Karpas-422 (cell line): ENCODE measurements around the gene HIVEP1. TPM values are rescaled to one million over a fixed set of nuclear protein-coding genes. Genes with fewer than 3 reads are reported as not detected.

Source experiments
- DNase-seq: peaks from one replicate; pipeline ENCODE4 v3.0.0-alpha.2; 2015
- H2AFZ ChIP-seq: fragments of 200-600 bp; sonication (generic); 2 replicates; pipeline ENCODE4 v1.6.1; 2014; ENCODE audit warnings: antibody characterized with exemption, low read length, mixed read lengths
- H3K27ac ChIP-seq: fragments of 200-600 bp; sonication (generic); 2 replicates; pipeline ENCODE4 v1.5.1; 2014; ENCODE audit warnings: mild to moderate bottlenecking, low read length, moderate library complexity
- H3K27me3 ChIP-seq: fragments of 200-600 bp; sonication (generic); 2 replicates; pipeline ENCODE4 v1.6.1; 2014; ENCODE audit warnings: low read length, mixed read lengths
- H3K36me3 ChIP-seq: fragments of 200-600 bp; sonication (generic); 2 replicates; pipeline ENCODE4 v1.6.1; 2014; ENCODE audit warnings: low read length, mixed read lengths; ENCODE audit not compliant: insufficient read depth
- H3K4me1 ChIP-seq: fragments of 200-600 bp; sonication (generic); 2 replicates; pipeline ENCODE4 v1.6.1; 2014; ENCODE audit warnings: mild to moderate bottlenecking, low read length, mixed read lengths
- H3K4me2 ChIP-seq: fragments of 200-600 bp; sonication (generic); 2 replicates; pipeline ENCODE4 v1.6.1; 2014; ENCODE audit warnings: low read length, low read depth, mild to moderate bottlenecking; ENCODE audit not compliant: poor library complexity, severe bottlenecking
- H3K4me3 ChIP-seq: fragments of 200-600 bp; sonication (generic); 2 replicates; pipeline ENCODE4 v1.5.1; 2014; ENCODE audit warnings: mild to moderate bottlenecking, antibody characterized with exemption, low read length, mixed read lengths
- H3K79me2 ChIP-seq: fragments of 200-600 bp; sonication (generic); 2 replicates; pipeline ENCODE4 v1.6.1; 2014; ENCODE audit warnings: mild to moderate bottlenecking, low read length, mixed read lengths
- H3K9ac ChIP-seq: fragments of 200-600 bp; sonication (generic); 2 replicates; pipeline ENCODE4 v1.6.0; 2014; ENCODE audit warnings: low read length
- H3K9me2 ChIP-seq: fragments of 200-600 bp; sonication (generic), shearing (Covaris generic); replicated peaks from 2 replicates; pipeline ENCODE4 v1.6.0; 2014; ENCODE audit warnings: mild to moderate bottlenecking, low read length, moderate library complexity; ENCODE audit not compliant: insufficient read depth
- H3K9me3 ChIP-seq: fragments of 300-700, 200-600 bp; sonication (generic); 2 replicates; pipeline ENCODE4 v1.6.1; 2014; ENCODE audit warnings: low read length, mixed read lengths
- H4K20me1 ChIP-seq: fragments of 200-600 bp; sonication (generic); 2 replicates; pipeline ENCODE4 v1.6.1; 2014; ENCODE audit warnings: mild to moderate bottlenecking, antibody characterized with exemption, low read length, low read depth; ENCODE audit not compliant: insufficient read depth
- total RNA-seq: library from RNA; depleted of rRNA; stranded (reverse); fragments of >200 nt; shearing (Covaris generic); gene quantifications from 2 replicates; pipeline ENCODE4 v1.2.3, GENCODE V29; 2014; ENCODE audit warnings: low replicate concordance

Gene HIVEP1
- total RNA-seq, 1 experiment from 2014 or later: 40.8 TPM

GRCh38 chr6:12034837-12035236, 22.7 kb downstream of the HIVEP1 start:
- Histone ChIP-seq H3K4me2 (no peak overlapping the region), H3K9me3 (peaks cover 4% of the 10 kb centered on the region), H3K4me3 (no peak overlapping the region), H3K4me1 (peaks cover 32% of the 10 kb centered on the region), H3K27ac (no peak overlapping the region), H3K27me3 (no peaks in the 10 kb centered on the region), H3K9ac (no peak overlapping the region), H3K36me3 (peaks cover 18% of the 10 kb centered on the region), H4K20me1 (no peaks in the 10 kb centered on the region), H3K9me2 (no peaks in the 10 kb centered on the region), H3K79me2 (peaks cover 100% of the 10 kb centered on the region), H2AFZ (no peak overlapping the region)
- no peak for DNase-seq

GRCh38 chr6:12036766-12037165, 24.7 kb downstream of the HIVEP1 start:
- Histone ChIP-seq H3K27me3 (no peaks in the 10 kb centered on the region), H3K9me2 (no peaks in the 10 kb centered on the region)

GRCh38 chr6:12037798-12038197, 25.7 kb downstream of the HIVEP1 start:
- Histone ChIP-seq H2AFZ (no peak overlapping the region), H3K4me3 (no peak overlapping the region), H3K9ac (no peak overlapping the region), H3K9me2 (no peaks in the 10 kb centered on the region), H3K27ac (peak overlapping the region; percentile 38), H3K4me1 (peaks cover 32% of the 10 kb centered on the region), H3K9me3 (no peaks in the 10 kb centered on the region), H3K79me2 (peaks cover 91% of the 10 kb centered on the region), H3K4me2 (peak overlapping the region; percentile 22), H3K36me3 (no peaks in the 10 kb centered on the region), H4K20me1 (no peaks in the 10 kb centered on the region), H3K27me3 (no peaks in the 10 kb centered on the region)
- DNase-seq: no peak

More at GRCh38 chr6:12036766-12037165, 24.7 kb downstream of the HIVEP1 start:
- no peak overlapping the region for H3K27ac ChIP-seq
- no peaks in the 10 kb centered on the region for H3K36me3 ChIP-seq
- peaks cover 32% of the 10 kb centered on the region for H3K4me1 ChIP-seq
- no peak for DNase-seq
- H3K4me2 ChIP-seq: peak overlapping the region; percentile 22
- H4K20me1 ChIP-seq: no peaks in the 10 kb centered on the region
- peaks cover 98% of the 10 kb centered on the region for H3K79me2 ChIP-seq
- H3K9ac ChIP-seq: no peak overlapping the region
- H3K4me3 ChIP-seq: no peak overlapping the region
- no peak overlapping the region for H2AFZ ChIP-seq
- no peaks in the 10 kb centered on the region for H3K9me3 ChIP-seq

DNA sequence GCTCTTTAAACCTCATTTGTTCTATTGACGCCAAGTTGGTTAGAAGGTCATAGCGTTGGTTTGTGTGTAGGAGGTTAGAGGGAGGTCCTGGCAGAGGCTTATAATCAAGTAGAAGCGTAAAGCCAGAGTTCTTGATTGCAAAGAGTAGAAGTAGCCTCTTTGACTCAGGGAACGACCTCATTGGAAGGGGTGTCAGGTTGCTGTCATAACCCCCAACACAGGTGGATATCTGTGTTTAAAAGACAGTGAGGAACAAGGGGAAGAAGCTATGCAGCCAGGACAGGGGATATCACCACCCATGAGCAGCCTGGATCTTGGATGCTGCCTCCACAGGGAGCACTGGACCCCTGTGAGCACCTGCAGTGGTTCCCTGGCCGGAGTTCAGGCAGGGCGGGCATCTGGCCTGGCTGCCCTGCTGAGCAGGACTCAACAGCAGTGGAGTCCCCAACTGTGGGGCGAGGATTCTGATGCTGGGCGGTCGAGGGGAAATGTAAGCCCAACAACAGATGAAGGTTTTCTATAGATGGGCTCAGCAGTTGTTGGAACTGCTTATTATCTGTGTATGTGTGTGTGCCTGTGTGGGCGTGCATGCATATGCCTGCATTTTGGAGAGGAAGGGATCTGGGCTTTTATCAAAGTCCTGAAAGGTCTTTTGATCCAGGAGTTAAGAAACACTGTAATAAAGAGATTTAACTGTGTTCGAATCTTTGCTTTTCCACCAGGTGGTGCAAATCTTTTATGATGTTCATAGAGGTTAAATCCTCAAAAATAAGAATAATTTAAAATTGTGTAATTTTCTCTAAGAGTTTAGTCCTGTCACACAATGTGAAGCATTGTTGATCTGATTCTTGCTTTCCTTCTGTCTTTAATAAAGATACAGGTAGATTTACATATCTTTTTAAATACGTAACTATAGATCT, 27.7 kb downstream of the HIVEP1 start:
- no peak overlapping the region for H3K27ac ChIP-seq
- H3K9me2 ChIP-seq: no peaks in the 10 kb centered on the region
- peaks cover 27% of the 10 kb centered on the region for H3K4me1 ChIP-seq
- no peak overlapping the region for H3K4me2 ChIP-seq
- H3K4me3 ChIP-seq: no peak overlapping the region
- no peak overlapping the region for H3K9ac ChIP-seq
- peaks cover 84% of the 10 kb centered on the region for H3K79me2 ChIP-seq
- H2AFZ ChIP-seq: no peak overlapping the region
- DNase-seq: no peak
- H3K9me3 ChIP-seq: no peaks in the 10 kb centered on the region
- no peaks in the 10 kb centered on the region for H3K36me3 ChIP-seq
- H4K20me1 ChIP-seq: no peaks in the 10 kb centered on the region
- H3K27me3 ChIP-seq: no peaks in the 10 kb centered on the region

DNA sequence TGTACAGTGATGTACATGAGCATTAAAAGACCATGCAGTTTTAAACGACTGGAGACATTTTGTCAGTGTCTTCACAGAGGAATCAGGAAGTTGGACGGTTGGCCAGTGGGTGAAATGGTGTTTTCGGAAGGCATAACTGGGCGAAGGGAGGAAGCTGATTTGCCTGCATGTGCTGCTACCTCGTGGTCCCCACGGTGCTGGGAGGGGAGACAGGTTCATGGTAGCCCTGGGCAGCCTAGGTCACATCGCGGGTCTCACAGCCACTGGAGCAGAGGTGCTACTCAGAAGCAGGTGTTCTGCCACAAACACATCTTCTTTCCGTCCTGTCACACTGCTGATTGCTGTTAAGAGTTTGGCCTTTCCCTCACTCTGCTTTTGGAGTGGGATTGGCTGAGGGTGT, 35.2 kb downstream of the HIVEP1 start:
- no peak overlapping the region for H2AFZ ChIP-seq
- no peak overlapping the region for H3K4me2 ChIP-seq
- no peak overlapping the region for H3K4me3 ChIP-seq
- H4K20me1 ChIP-seq: no peaks in the 10 kb centered on the region
- H3K9ac ChIP-seq: no peak overlapping the region
- no peaks in the 10 kb centered on the region for H3K27me3 ChIP-seq
- H3K79me2 ChIP-seq: peaks cover 80% of the 10 kb centered on the region
- no peaks in the 10 kb centered on the region for H3K9me2 ChIP-seq
- H3K4me1 ChIP-seq: peaks cover 45% of the 10 kb centered on the region
- H3K36me3 ChIP-seq: no peaks in the 10 kb centered on the region
- no peak for DNase-seq
- H3K27ac ChIP-seq: no peak overlapping the region
- no peaks in the 10 kb centered on the region for H3K9me3 ChIP-seq

DNA sequence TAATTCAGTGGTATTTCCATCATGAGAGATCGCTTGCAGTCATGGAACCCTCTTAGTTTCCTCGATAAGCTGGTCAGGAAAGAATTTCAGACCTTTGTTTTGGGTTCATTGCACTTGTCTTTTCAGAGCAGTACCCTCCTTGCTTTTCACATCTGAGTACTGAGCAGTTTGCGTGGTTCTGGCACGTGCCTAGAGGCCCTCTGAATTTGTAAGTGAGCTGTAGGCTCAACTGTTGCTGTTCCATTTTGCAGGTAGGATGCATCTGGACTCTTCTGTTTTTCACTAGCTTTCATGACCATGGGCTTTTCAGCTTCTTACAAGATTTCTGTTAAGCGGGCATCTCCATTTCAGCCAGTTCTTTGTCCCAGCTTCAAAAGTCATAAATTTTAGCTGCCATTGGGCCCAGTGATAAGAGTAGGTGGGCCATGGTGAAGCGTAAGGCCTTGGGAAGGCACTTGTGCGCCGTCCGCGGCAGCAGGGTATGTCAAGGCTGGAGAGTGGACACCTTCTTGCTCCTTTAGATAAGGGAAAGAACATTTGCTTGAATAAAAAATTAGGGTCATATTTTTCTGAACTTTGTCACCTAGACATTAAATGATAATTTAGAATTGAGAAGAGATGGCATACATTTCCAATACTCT, 35.8 kb downstream of the HIVEP1 start:
- H4K20me1 ChIP-seq: no peaks in the 10 kb centered on the region
- H3K27me3 ChIP-seq: no peaks in the 10 kb centered on the region
- no peak overlapping the region for H3K4me2 ChIP-seq
- no peak overlapping the region for H3K9ac ChIP-seq
- no peak for DNase-seq
- H3K27ac ChIP-seq: peak overlapping the region; percentile 67
- H3K9me3 ChIP-seq: no peaks in the 10 kb centered on the region
- no peak overlapping the region for H3K4me3 ChIP-seq
- H3K4me1 ChIP-seq: peaks cover 51% of the 10 kb centered on the region
- no peaks in the 10 kb centered on the region for H3K9me2 ChIP-seq
- H3K36me3 ChIP-seq: no peaks in the 10 kb centered on the region
- H2AFZ ChIP-seq: no peak overlapping the region
- H3K79me2 ChIP-seq: peaks cover 83% of the 10 kb centered on the region

DNA sequence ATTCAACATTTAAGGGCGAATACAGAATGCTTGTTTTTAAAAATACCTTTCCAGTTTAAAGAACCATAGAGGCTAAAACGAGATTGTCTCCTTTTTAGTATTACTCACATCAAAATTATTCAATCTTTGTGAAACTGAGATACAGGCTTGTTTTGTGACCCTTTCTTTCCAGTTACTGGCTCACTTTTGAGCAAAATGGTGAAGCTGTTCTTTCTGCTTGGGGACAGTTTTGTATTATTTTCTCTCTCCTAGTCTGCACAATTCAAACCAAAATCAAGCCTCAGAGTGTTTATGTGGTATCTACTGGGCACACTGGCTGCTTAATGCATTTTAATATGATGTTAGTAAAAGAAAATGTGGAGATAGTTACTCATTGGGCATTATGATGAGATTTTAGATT, 36.5 kb downstream of the HIVEP1 start:
- Histone ChIP-seq H3K4me2 (peak overlapping the region; percentile 67), H3K4me1 (peaks cover 58% of the 10 kb centered on the region)
- DNase-seq: no peak

DNA sequence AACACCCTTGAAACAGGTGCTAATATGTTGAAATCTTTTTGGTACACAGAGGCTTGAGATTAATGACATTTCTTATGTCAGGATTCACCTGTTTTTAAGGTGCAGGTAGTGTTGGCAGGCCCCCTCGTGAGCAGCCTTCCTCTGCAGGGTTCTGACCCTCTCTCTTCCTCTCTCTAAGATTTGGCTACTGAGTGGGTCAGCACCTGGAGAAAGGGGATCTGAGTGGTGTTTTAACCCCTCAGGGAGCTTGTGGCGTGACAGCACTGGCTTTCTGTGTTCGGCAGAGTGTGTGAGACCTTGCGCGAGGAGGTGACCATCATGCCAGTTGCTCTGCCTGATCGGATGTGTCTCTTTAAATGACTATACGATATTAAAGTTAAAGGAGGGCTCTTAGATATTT, 37.1 kb downstream of the HIVEP1 start:
- H4K20me1 ChIP-seq: no peaks in the 10 kb centered on the region
- no peaks in the 10 kb centered on the region for H3K27me3 ChIP-seq
- H3K4me3 ChIP-seq: peak overlapping the region; percentile 19; the same call in 1 of the 2 replicates
- peak overlapping the region; percentile 67 for H3K4me2 ChIP-seq
- H3K9ac ChIP-seq: peak overlapping the region; percentile 40
- 0 out of 2 replicates have a peak overlapping the region, but pooled peaks have one; percentile 2 for H2AFZ ChIP-seq
- H3K4me1 ChIP-seq: peaks cover 64% of the 10 kb centered on the region
- H3K36me3 ChIP-seq: no peaks in the 10 kb centered on the region
- H3K9me2 ChIP-seq: no peaks in the 10 kb centered on the region
- H3K27ac ChIP-seq: peak overlapping the region; percentile 67
- no peaks in the 10 kb centered on the region for H3K9me3 ChIP-seq
- DNase-seq: peak; percentile 51
- peaks cover 85% of the 10 kb centered on the region for H3K79me2 ChIP-seq

More for the DNA sequence above, 36.5 kb downstream of the HIVEP1 start:
- Histone ChIP-seq H3K9me3 (no peaks in the 10 kb centered on the region), H3K9me2 (no peaks in the 10 kb centered on the region), H3K27me3 (no peaks in the 10 kb centered on the region), H2AFZ (no peak overlapping the region), H4K20me1 (no peaks in the 10 kb centered on the region), H3K9ac (peak overlapping the region; percentile 40; the same call in 1 of the 2 replicates), H3K4me3 (no peak overlapping the region), H3K79me2 (peaks cover 85% of the 10 kb centered on the region), H3K27ac (peak overlapping the region; percentile 67), H3K36me3 (no peaks in the 10 kb centered on the region)
